Endodermal cell (in vitro differentiated cells): ENCODE measurements around the gene ADISSP. TPM values are rescaled to one million over a fixed set of nuclear protein-coding genes. Genes with fewer than 3 reads are reported as not detected.

Source experiments
- DNase-seq: peaks from one replicate; pipeline ENCODE4 v3.0.0-alpha.2; 2017
- H3K27ac ChIP-seq: 2 replicates; pipeline ENCODE4 v1.5.1; 2013; ENCODE audit warnings: mild to moderate bottlenecking, low read depth, low read length, moderate library complexity
- H3K27me3 ChIP-seq: 2 replicates; pipeline ENCODE4 v1.6.1; 2013; ENCODE audit warnings: mild to moderate bottlenecking, low read length, moderate library complexity; ENCODE audit not compliant: insufficient read depth, control insufficient read depth, poor library complexity, severe bottlenecking
- H3K36me3 ChIP-seq: 2 replicates; pipeline ENCODE4 v1.7.0; 2013; ENCODE audit warnings: mild to moderate bottlenecking, low read length, moderate library complexity; ENCODE audit not compliant: control insufficient read depth, insufficient read depth
- H3K4me1 ChIP-seq: one replicate; pipeline ENCODE4 v1.7.0; 2013; ENCODE audit warnings: low read length; ENCODE audit not compliant: control insufficient read depth, insufficient read depth
- H3K4me3 ChIP-seq: 2 replicates; pipeline ENCODE4 v1.5.1; 2013; ENCODE audit warnings: mild to moderate bottlenecking, low read length, moderate library complexity
- H3K9ac ChIP-seq: 2 replicates; pipeline ENCODE4 v1.6.1; 2013; ENCODE audit warnings: mild to moderate bottlenecking, low read length, moderate library complexity; ENCODE audit not compliant: poor library complexity, severe bottlenecking; ENCODE audit errors: extremely low read depth
- H3K9me3 ChIP-seq: 2 replicates; pipeline ENCODE4 v1.6.1; 2013; ENCODE audit warnings: mild to moderate bottlenecking, low read length, moderate library complexity; ENCODE audit not compliant: control insufficient read depth
- H3K27ac Mint-ChIP-seq: 2 replicates; pipeline ENCODE4 v1.8.0; 2020; ENCODE audit warnings: mixed read lengths
- H3K27me3 Mint-ChIP-seq: 2 replicates; pipeline ENCODE4 v1.8.0; 2021; ENCODE audit warnings: mild to moderate bottlenecking, mixed read lengths; ENCODE audit not compliant: insufficient read depth
- H3K36me3 Mint-ChIP-seq: 2 replicates; pipeline ENCODE4 v1.8.0; 2020; ENCODE audit warnings: low read depth, mixed read lengths
- H3K4me1 Mint-ChIP-seq: 2 replicates; pipeline ENCODE4 v1.8.0; 2020; ENCODE audit warnings: mixed read lengths
- H3K4me3 Mint-ChIP-seq: 2 replicates; pipeline ENCODE4 v1.8.0; 2020; ENCODE audit warnings: mild to moderate bottlenecking, moderate library complexity, mixed read lengths
- H3K9me3 Mint-ChIP-seq: 2 replicates; pipeline ENCODE4 v1.8.0; 2020; ENCODE audit warnings: mild to moderate bottlenecking, mixed read lengths
- WGBS, 2 experiments: methylation state at CpG; one replicate each; pipeline versions ENCODE4 v1.1.5 to v1.1.7; 2013; ENCODE audit warnings: missing lambda C conversion rate in 2 of 2, mixed read lengths in 1 of 2; ENCODE audit not compliant: insufficient coverage in 1 of 2, insufficient read length in 1 of 2; 5-methylcytosine and 5-hydroxymethylcytosine counted together
- total RNA-seq, 2 donors: library from RNA; stranded (reverse); fragmentation: NEBNext Ultra II Directional in 1 of 2; extraction: Animal tissue kit (Norgen Biotek cat#: 25700) in 1 of 2; gene quantifications; 2 replicates in 1 of 2; 3 replicates in 1 of 2; pipeline ENCODE4 v1.2.1, GENCODE V29; 2021
- TF ChIP-seq, protein P1 (sequence below): fragments of 200-600 bp; sonication (generic); conservative IDR thresholded peaks from 2 replicates; pipeline ENCODE4 v1.5.0; 2021; ENCODE audit warnings: antibody characterized with exemption, mild to moderate bottlenecking

Gene ADISSP
- total RNA-seq, 2 donors from 2014 or later, result 38.8 to 43.3 TPM

DNA sequence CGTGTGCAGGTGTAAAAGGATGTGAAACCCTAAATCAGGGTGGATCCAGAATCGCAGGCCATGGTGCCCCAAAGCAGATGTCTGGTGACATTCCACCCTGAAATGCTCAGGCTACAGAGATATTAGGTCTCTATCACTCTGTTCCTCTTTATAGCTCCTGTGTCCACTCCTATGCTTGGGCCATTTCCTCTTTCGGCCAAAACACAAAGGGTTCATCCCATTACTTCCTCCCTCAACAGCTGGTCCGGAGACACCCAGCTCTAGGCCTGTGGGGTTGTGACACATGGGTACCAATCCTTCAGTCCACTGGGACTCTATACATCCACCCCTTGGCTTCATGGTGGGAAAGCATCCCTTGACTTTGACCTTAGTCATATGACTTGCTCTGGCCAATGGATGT is 53.5 kb downstream of the ADISSP start:
- Histone ChIP-seq H3K36me3 (no peaks in the 10 kb centered on the region), H3K4me1 (no peaks in the 10 kb centered on the region), H3K4me3 (no peak overlapping the region), H3K27ac (no peak overlapping the region), H3K9me3 (no peaks in the 10 kb centered on the region), H3K9ac (no peak overlapping the region), H3K27me3 (no peaks in the 10 kb centered on the region)
- DNase-seq, result no peak
- Mint-ChIP-seq H3K36me3 (no peaks in the 10 kb centered on the region), H3K27me3 (peaks cover 1% of the 10 kb centered on the region), H3K9me3 (no peaks in the 10 kb centered on the region), H3K4me1 (no peaks in the 10 kb centered on the region), H3K4me3 (no peak overlapping the region), H3K27ac (no peak overlapping the region)
- WGBS, 2 experiments, result 92 to 95% methylated on average over 4 of the region's 4 CpGs
- TF ChIP-seq, protein P1, sequence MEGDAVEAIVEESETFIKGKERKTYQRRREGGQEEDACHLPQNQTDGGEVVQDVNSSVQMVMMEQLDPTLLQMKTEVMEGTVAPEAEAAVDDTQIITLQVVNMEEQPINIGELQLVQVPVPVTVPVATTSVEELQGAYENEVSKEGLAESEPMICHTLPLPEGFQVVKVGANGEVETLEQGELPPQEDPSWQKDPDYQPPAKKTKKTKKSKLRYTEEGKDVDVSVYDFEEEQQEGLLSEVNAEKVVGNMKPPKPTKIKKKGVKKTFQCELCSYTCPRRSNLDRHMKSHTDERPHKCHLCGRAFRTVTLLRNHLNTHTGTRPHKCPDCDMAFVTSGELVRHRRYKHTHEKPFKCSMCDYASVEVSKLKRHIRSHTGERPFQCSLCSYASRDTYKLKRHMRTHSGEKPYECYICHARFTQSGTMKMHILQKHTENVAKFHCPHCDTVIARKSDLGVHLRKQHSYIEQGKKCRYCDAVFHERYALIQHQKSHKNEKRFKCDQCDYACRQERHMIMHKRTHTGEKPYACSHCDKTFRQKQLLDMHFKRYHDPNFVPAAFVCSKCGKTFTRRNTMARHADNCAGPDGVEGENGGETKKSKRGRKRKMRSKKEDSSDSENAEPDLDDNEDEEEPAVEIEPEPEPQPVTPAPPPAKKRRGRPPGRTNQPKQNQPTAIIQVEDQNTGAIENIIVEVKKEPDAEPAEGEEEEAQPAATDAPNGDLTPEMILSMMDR, result no peak

DNA sequence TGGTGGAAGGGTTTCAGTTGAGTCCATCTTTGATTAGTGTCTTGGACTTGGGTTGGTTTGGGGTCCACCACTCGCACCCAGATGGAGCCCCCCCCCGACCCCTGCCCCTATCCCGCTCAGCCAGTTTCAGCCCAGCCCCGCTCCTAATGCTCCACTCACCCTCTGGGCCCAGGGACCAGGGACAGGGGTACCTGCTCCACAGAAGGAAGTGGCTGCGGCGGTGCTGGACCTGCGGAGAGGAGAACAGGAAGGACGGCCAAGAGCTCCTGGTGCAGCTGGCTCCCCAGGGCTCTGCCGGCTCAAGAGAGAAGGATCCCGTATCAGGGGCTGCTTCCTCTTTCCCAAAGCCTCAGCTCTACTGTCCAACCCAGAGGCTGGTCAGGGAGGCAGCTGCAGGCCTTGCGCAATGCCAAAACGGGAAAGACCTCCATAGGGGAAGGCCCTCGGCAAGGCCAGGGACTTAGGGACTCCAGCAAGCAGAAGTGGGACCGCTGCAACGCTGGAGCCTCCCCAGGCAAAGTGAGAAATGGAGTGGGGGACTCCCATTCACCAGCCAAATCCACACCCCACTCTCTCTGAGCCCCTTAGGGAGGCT is 55.2 kb downstream of the ADISSP start, which contains the start of gene SIGLEC1:
Gene SIGLEC1, minus strand, starts transcription at position 322 of the 595 bp plus-strand sequence. CDS start 5,472 bp downstream, outside the sequence.
- H3K27ac Mint-ChIP-seq, result no peak within 1 kb of the TSS

GRCh38 chr20:3711484-3711941 is 56.0 kb downstream of the ADISSP start:
- Mint-ChIP-seq H3K27me3 (no peaks in the 10 kb centered on the region), H3K4me3 (no peak overlapping the region), H3K27ac (no peak overlapping the region), H3K36me3 (no peaks in the 10 kb centered on the region), H3K4me1 (no peaks in the 10 kb centered on the region), H3K9me3 (no peaks in the 10 kb centered on the region)
- no peak overlapping the region for H3K27ac ChIP-seq
- H3K4me3 ChIP-seq, result no peak overlapping the region
- H3K36me3 ChIP-seq, result no peaks in the 10 kb centered on the region
- TF ChIP-seq, protein P1, result no peak
- H3K9me3 ChIP-seq, result no peaks in the 10 kb centered on the region
- no peak overlapping the region for H3K9ac ChIP-seq
- WGBS, 2 experiments, result 86 to 96% methylated on average over 4 of the region's 4 CpGs
- no peak for DNase-seq
- no peaks in the 10 kb centered on the region for H3K27me3 ChIP-seq
- H3K4me1 ChIP-seq, result no peaks in the 10 kb centered on the region

More for the DNA sequence above, 55.2 kb downstream of the ADISSP start, which contains the start of gene SIGLEC1:
- H3K4me3 ChIP-seq, result no peak within 1 kb of the TSS
- Mint-ChIP-seq H3K4me1 (no peaks in the 10 kb centered on the region), H3K4me3 (no peak within 1 kb of the TSS), H3K27me3 (no peaks in the 10 kb centered on the region), H3K36me3 (no peaks in the 10 kb centered on the region), H3K9me3 (no peaks in the 10 kb centered on the region)
- H3K27me3 ChIP-seq, result no peaks in the 10 kb centered on the region
- TF ChIP-seq, protein P1, result no peak
- H3K27ac ChIP-seq, result no peak within 1 kb of the TSS
- DNase-seq, result no peak
- no peak within 1 kb of the TSS for H3K9ac ChIP-seq
- H3K36me3 ChIP-seq, result no peaks in the 10 kb centered on the region
- no peaks in the 10 kb centered on the region for H3K4me1 ChIP-seq
- 89 to 97% methylated on average over 9 to 15 of the region's 15 CpGs for whole genome bisulfite sequencing, 2 experiments
- no peaks in the 10 kb centered on the region for H3K9me3 ChIP-seq
